ENCODE results near the gene NTF3.

The NTF3 gene

GRCh38 chr12:5433845-5434646 lies 2.1 kb downstream of the NTF3 start:
- no CpG with 5 or more reads among the region's 15 CpGs for WGBS (ENCODE audit: extremely low coverage, insufficient coverage, insufficient read length)
- Histone ChIP-seq H3K4me2 (ENCODE audit: low read length) (peak overlapping the region; percentile 95), H4K12ac (ENCODE audit: low read depth, low read length) (no peak overlapping the region), H2BK12ac (ENCODE audit: low read length) (no peak overlapping the region), H3K14ac (ENCODE audit: low read length) (no peak overlapping the region), H3K4me1 (ENCODE audit: control insufficient read depth in 1 of 2, insufficient read depth in 2 of 2, low read length in 2 of 2) (peaks cover 19 to 30% of the 10 kb centered on the region in 2 experiments), H2BK5ac (ENCODE audit: low read depth, low read length, poor library complexity) (no peak overlapping the region), H3K27ac (ENCODE audit: low read depth, low read length) (no peak overlapping the region), H3K4ac (ENCODE audit: low read depth, low read length) (no peak overlapping the region), H3K9ac (ENCODE audit: low read length) (no peak overlapping the region), H3K36me3 (ENCODE audit: control insufficient read depth in 1 of 2, insufficient read depth in 2 of 2, low read length in 2 of 2) (peaks cover 0 to 2% of the 10 kb centered on the region in 2 experiments), H3K23ac (ENCODE audit: low read length) (no peak overlapping the region), H3K79me1 (ENCODE audit: low read length) (no peaks in the 10 kb centered on the region), H3K79me2 (ENCODE audit: control insufficient read depth, insufficient read depth, low read length, poor library complexity) (peaks cover 2% of the 10 kb centered on the region), H3K27me3 (ENCODE audit: insufficient read depth, low read length) (peaks cover 16% of the 10 kb centered on the region), H3K18ac (ENCODE audit: low read length) (no peak overlapping the region), H4K8ac (ENCODE audit: low read depth, low read length) (no peak overlapping the region), H2BK120ac (ENCODE audit: insufficient read depth, low read length, poor library complexity) (no peak overlapping the region), H3K4me3 (ENCODE audit: low read depth, low read length) (no peak overlapping the region), H2AFZ (ENCODE audit: insufficient read depth, low read length, poor library complexity) (no peak overlapping the region), H3K9me3 (ENCODE audit: insufficient read depth, low read depth, low read length) (peaks cover 2% of the 10 kb centered on the region), H2AK5ac (ENCODE audit: low read length) (no peak overlapping the region), H4K91ac (ENCODE audit: low read depth, low read length) (no peak overlapping the region)
- DNase-seq, result peak in 1 of 2 donors; percentile 18

- H2BK5ac ChIP-seq (ENCODE audit: low read depth, low read length, poor library complexity), result no peak overlapping the region
- no peak overlapping the region for H3K18ac ChIP-seq (ENCODE audit: low read length)
- H3K36me3 ChIP-seq (ENCODE audit: control insufficient read depth in 1 of 2, insufficient read depth in 2 of 2, low read length in 2 of 2), result peaks cover 0 to 2% of the 10 kb centered on the region in 2 experiments
Observed at GRCh38 chr12:5434647-5435560, 3.0 kb downstream of the NTF3 start.

GRCh38 chr12:5437182-5437583 lies 5.3 kb downstream of the NTF3 start:
- Histone ChIP-seq H4K8ac (ENCODE audit: low read depth, low read length) (no peak overlapping the region), H3K4me1 (ENCODE audit: control insufficient read depth in 1 of 2, insufficient read depth in 2 of 2, low read length in 2 of 2) (peaks cover 18 to 21% of the 10 kb centered on the region in 2 experiments), H2BK12ac (ENCODE audit: low read length) (no peak overlapping the region), H3K27me3 (ENCODE audit: insufficient read depth, low read length) (peaks cover 13% of the 10 kb centered on the region), H3K9me3 (ENCODE audit: insufficient read depth, low read depth, low read length) (peaks cover 2% of the 10 kb centered on the region), H3K4ac (ENCODE audit: low read depth, low read length) (no peak overlapping the region), H2BK5ac (ENCODE audit: low read depth, low read length, poor library complexity) (no peak overlapping the region), H3K4me2 (ENCODE audit: low read length) (no peak overlapping the region), H2AK5ac (ENCODE audit: low read length) (no peak overlapping the region), H3K23ac (ENCODE audit: low read length) (no peak overlapping the region), H2AFZ (ENCODE audit: insufficient read depth, low read length, poor library complexity) (no peak overlapping the region), H3K27ac (ENCODE audit: low read depth, low read length) (no peak overlapping the region), H3K14ac (ENCODE audit: low read length) (no peak overlapping the region), H3K79me2 (ENCODE audit: control insufficient read depth, insufficient read depth, low read length, poor library complexity) (peaks cover 2% of the 10 kb centered on the region), H4K91ac (ENCODE audit: low read depth, low read length) (no peak overlapping the region), H3K18ac (ENCODE audit: low read length) (no peak overlapping the region), H2BK120ac (ENCODE audit: insufficient read depth, low read length, poor library complexity) (no peak overlapping the region), H3K4me3 (ENCODE audit: low read depth, low read length) (no peak overlapping the region), H4K12ac (ENCODE audit: low read depth, low read length) (no peak overlapping the region), H3K79me1 (ENCODE audit: low read length) (peaks cover 2% of the 10 kb centered on the region), H3K9ac (ENCODE audit: low read length) (no peak overlapping the region), H3K36me3 (ENCODE audit: control insufficient read depth in 1 of 2, insufficient read depth in 2 of 2, low read length in 2 of 2) (peaks cover 0 to 2% of the 10 kb centered on the region in 2 experiments)
- DNase-seq, result no peak
- no CpG with 5 or more reads among the region's 4 CpGs for WGBS (ENCODE audit: extremely low coverage, insufficient coverage, insufficient read length)

More at GRCh38 chr12:5434647-5435560, 3.0 kb downstream of the NTF3 start:
- Histone ChIP-seq H3K4me3 (ENCODE audit: low read depth, low read length) (no peak overlapping the region), H3K79me2 (ENCODE audit: control insufficient read depth, insufficient read depth, low read length, poor library complexity) (peaks cover 2% of the 10 kb centered on the region), H4K12ac (ENCODE audit: low read depth, low read length) (no peak overlapping the region), H3K14ac (ENCODE audit: low read length) (no peak overlapping the region), H3K27ac (ENCODE audit: low read depth, low read length) (no peak overlapping the region), H2BK120ac (ENCODE audit: insufficient read depth, low read length, poor library complexity) (no peak overlapping the region), H3K79me1 (ENCODE audit: low read length) (no peaks in the 10 kb centered on the region), H2AK5ac (ENCODE audit: low read length) (no peak overlapping the region), H2BK12ac (ENCODE audit: low read length) (no peak overlapping the region), H3K4me1 (ENCODE audit: control insufficient read depth in 1 of 2, insufficient read depth in 2 of 2, low read length in 2 of 2) (peaks cover 19 to 25% of the 10 kb centered on the region in 2 experiments), H2AFZ (ENCODE audit: insufficient read depth, low read length, poor library complexity) (no peak overlapping the region), H4K91ac (ENCODE audit: low read depth, low read length) (no peak overlapping the region), H3K9me3 (ENCODE audit: insufficient read depth, low read depth, low read length) (peaks cover 2% of the 10 kb centered on the region), H3K4ac (ENCODE audit: low read depth, low read length) (no peak overlapping the region), H3K23ac (ENCODE audit: low read length) (no peak overlapping the region), H4K8ac (ENCODE audit: low read depth, low read length) (no peak overlapping the region), H3K9ac (ENCODE audit: low read length) (no peak overlapping the region), H3K4me2 (ENCODE audit: low read length) (no peak overlapping the region), H3K27me3 (ENCODE audit: insufficient read depth, low read length) (peaks cover 16% of the 10 kb centered on the region)
- WGBS (ENCODE audit: extremely low coverage, insufficient coverage, insufficient read length), result no CpG with 5 or more reads among the region's 6 CpGs
- no peak for DNase-seq

GRCh38 chr12:5437589-5437988 lies 5.7 kb downstream of the NTF3 start:
- peaks cover 2% of the 10 kb centered on the region for H3K9me3 ChIP-seq (ENCODE audit: insufficient read depth, low read depth, low read length)
- WGBS (ENCODE audit: extremely low coverage, insufficient coverage, insufficient read length), result no CpG with 5 or more reads among the region's 11 CpGs

More at GRCh38 chr12:5437589-5437988, 5.7 kb downstream of the NTF3 start:
- Histone ChIP-seq H3K79me1 (ENCODE audit: low read length) (peaks cover 2% of the 10 kb centered on the region), H3K79me2 (ENCODE audit: control insufficient read depth, insufficient read depth, low read length, poor library complexity) (peaks cover 2% of the 10 kb centered on the region), H3K23ac (ENCODE audit: low read length) (no peak overlapping the region), H3K4ac (ENCODE audit: low read depth, low read length) (no peak overlapping the region), H3K4me2 (ENCODE audit: low read length) (no peak overlapping the region), H3K4me3 (ENCODE audit: low read depth, low read length) (no peak overlapping the region), H3K36me3 (ENCODE audit: control insufficient read depth in 1 of 2, insufficient read depth in 2 of 2, low read length in 2 of 2) (peaks cover 0 to 2% of the 10 kb centered on the region in 2 experiments), H4K91ac (ENCODE audit: low read depth, low read length) (no peak overlapping the region), H2AFZ (ENCODE audit: insufficient read depth, low read length, poor library complexity) (no peak overlapping the region), H3K27ac (ENCODE audit: low read depth, low read length) (no peak overlapping the region), H2AK5ac (ENCODE audit: low read length) (no peak overlapping the region), H3K4me1 (ENCODE audit: control insufficient read depth in 1 of 2, insufficient read depth in 2 of 2, low read length in 2 of 2) (peaks cover 15 to 18% of the 10 kb centered on the region in 2 experiments), H2BK12ac (ENCODE audit: low read length) (no peak overlapping the region), H2BK5ac (ENCODE audit: low read depth, low read length, poor library complexity) (no peak overlapping the region), H3K9ac (ENCODE audit: low read length) (no peak overlapping the region), H4K12ac (ENCODE audit: low read depth, low read length) (no peak overlapping the region), H3K18ac (ENCODE audit: low read length) (no peak overlapping the region), H4K8ac (ENCODE audit: low read depth, low read length) (no peak overlapping the region), H2BK120ac (ENCODE audit: insufficient read depth, low read length, poor library complexity) (no peak overlapping the region), H3K14ac (ENCODE audit: low read length) (no peak overlapping the region), H3K27me3 (ENCODE audit: insufficient read depth, low read length) (peaks cover 10% of the 10 kb centered on the region)
- no peak for DNase-seq

Measured in trophoblast cell (in vitro differentiated cells and primary cell).